ENCODE results near the gene ZC3H4. TPM values are rescaled to one million over a fixed set of nuclear protein-coding genes. Genes with fewer than 3 reads are reported as not detected.
A peak's percentile ranks its signal among the peaks of the same experiment; 100 is the strongest.

Gene ZC3H4
- total and polyA plus RNA-seq, 2 donors from 2014 or later = 5.7 to 55.2 TPM

GRCh38 chr19:47095476-47096099 is 18.0 kb downstream of the ZC3H4 start:
- intact Hi-C loops (cut with DNase I) = no loop called here
- Histone ChIP-seq H3K27ac (ENCODE audit: low read depth in 2 of 2, low read length in 2 of 2) (peak overlapping the region in 1 of 2 donors; percentile 63), H3K9ac (ENCODE audit: low read length in 3 of 3) (no peak overlapping the region), H3K36me3 (ENCODE audit: control insufficient read depth in 2 of 3, insufficient read depth in 3 of 3, low read length in 3 of 3) (peaks cover 0 to 4% (median 3%) of the 10 kb centered on the region in 3 donors), H3K27me3 (ENCODE audit: control insufficient read depth, insufficient read depth, low read length) (no peaks in the 10 kb centered on the region), H3K4me3 (ENCODE audit: low read length in 3 of 3) (no peak overlapping the region), H3K9me3 (ENCODE audit: control insufficient read depth in 2 of 3, insufficient read depth in 1 of 3, low read length in 3 of 3) (no peaks in the 10 kb centered on the region), H3K4me1 (ENCODE audit: control insufficient read depth in 2 of 3, insufficient read depth in 2 of 3, low read depth in 1 of 3, low read length in 3 of 3) (peaks cover 0 to 19% (median 8%) of the 10 kb centered on the region in 3 donors)
- FAIRE-seq (no peak), DNase-seq (no peak)
- TF ChIP-seq, protein P1, sequence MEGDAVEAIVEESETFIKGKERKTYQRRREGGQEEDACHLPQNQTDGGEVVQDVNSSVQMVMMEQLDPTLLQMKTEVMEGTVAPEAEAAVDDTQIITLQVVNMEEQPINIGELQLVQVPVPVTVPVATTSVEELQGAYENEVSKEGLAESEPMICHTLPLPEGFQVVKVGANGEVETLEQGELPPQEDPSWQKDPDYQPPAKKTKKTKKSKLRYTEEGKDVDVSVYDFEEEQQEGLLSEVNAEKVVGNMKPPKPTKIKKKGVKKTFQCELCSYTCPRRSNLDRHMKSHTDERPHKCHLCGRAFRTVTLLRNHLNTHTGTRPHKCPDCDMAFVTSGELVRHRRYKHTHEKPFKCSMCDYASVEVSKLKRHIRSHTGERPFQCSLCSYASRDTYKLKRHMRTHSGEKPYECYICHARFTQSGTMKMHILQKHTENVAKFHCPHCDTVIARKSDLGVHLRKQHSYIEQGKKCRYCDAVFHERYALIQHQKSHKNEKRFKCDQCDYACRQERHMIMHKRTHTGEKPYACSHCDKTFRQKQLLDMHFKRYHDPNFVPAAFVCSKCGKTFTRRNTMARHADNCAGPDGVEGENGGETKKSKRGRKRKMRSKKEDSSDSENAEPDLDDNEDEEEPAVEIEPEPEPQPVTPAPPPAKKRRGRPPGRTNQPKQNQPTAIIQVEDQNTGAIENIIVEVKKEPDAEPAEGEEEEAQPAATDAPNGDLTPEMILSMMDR (IDR thresholded peaks at IDR 0.05; ENCODE audit: borderline replicate concordance, extremely low read depth, insufficient read depth) = no peak

GRCh38 chr19:47094557-47095475 is 18.8 kb downstream of the ZC3H4 start:
- intact Hi-C loops (cut with DNase I) = no loop called here
- peak in 1 of 5 donors; percentile 71 for DNase-seq
- TF ChIP-seq, protein P1 (IDR thresholded peaks at IDR 0.05; ENCODE audit: borderline replicate concordance, extremely low read depth, insufficient read depth) = no peak
- H3K9ac ChIP-seq (ENCODE audit: low read length in 3 of 3) = no peak overlapping the region
- H3K4me1 ChIP-seq (ENCODE audit: control insufficient read depth in 2 of 3, insufficient read depth in 2 of 3, low read depth in 1 of 3, low read length in 3 of 3) = peaks cover 0 to 19% (median 8%) of the 10 kb centered on the region in 3 donors
- peaks cover 0 to 11% (median 9%) of the 10 kb centered on the region in 3 donors for H3K36me3 ChIP-seq (ENCODE audit: control insufficient read depth in 2 of 3, insufficient read depth in 3 of 3, low read length in 3 of 3)
- H3K4me3 ChIP-seq (ENCODE audit: low read length in 3 of 3) = no peak overlapping the region
- no peaks in the 10 kb centered on the region for H3K9me3 ChIP-seq (ENCODE audit: control insufficient read depth in 2 of 3, insufficient read depth in 1 of 3, low read length in 3 of 3)
- peak overlapping the region; percentile 26 to 44 for H3K27ac ChIP-seq (ENCODE audit: low read depth in 2 of 2, low read length in 2 of 2)
- H3K27me3 ChIP-seq (ENCODE audit: control insufficient read depth, insufficient read depth, low read length) = no peaks in the 10 kb centered on the region
- no peak for FAIRE-seq

GRCh38 chr19:47093841-47094240 is 19.7 kb downstream of the ZC3H4 start:
- intact Hi-C loops (cut with DNase I) = no loop called here
- Histone ChIP-seq H3K4me3 (ENCODE audit: low read length in 3 of 3) (no peak overlapping the region), H3K9me3 (ENCODE audit: control insufficient read depth in 2 of 3, insufficient read depth in 1 of 3, low read length in 3 of 3) (no peaks in the 10 kb centered on the region), H3K27ac (ENCODE audit: low read depth in 2 of 2, low read length in 2 of 2) (no peak overlapping the region), H3K9ac (ENCODE audit: low read length in 3 of 3) (no peak overlapping the region), H3K36me3 (ENCODE audit: control insufficient read depth in 2 of 3, insufficient read depth in 3 of 3, low read length in 3 of 3) (peaks cover 0 to 17% (median 15%) of the 10 kb centered on the region in 3 donors), H3K4me1 (ENCODE audit: control insufficient read depth in 2 of 3, insufficient read depth in 2 of 3, low read depth in 1 of 3, low read length in 3 of 3) (peaks cover 0 to 19% (median 8%) of the 10 kb centered on the region in 3 donors), H3K27me3 (ENCODE audit: control insufficient read depth, insufficient read depth, low read length) (no peaks in the 10 kb centered on the region)
- FAIRE-seq (no peak), DNase-seq (peak in 4 of 5 donors; percentile 48 to 73 (median 68))
- TF ChIP-seq, protein P1 (IDR thresholded peaks at IDR 0.05; ENCODE audit: borderline replicate concordance, extremely low read depth, insufficient read depth) = no peak

Data from kidney (tissue), 14 donors.